ENCODE data around the gene TAMM41.

DNA sequence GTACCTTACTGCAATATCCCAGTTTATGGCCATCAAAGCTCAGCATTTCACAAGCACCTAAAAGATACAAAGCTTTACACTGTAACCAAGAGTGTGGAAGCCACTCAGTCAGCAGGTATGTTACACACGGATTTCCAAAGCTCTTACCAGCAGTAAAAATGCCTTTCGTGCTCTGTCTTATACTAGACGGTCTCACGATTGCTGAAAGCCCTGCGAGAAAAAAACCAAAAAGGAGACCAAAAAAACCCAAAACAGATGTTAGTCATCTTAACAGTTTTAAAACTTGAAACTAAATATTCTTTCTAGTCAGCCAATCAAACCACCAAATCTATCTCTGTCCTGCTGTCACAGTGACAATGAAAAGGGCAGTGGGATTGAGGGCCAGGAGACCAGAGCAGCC is 39.0 kb downstream of the TAMM41 start:
- TF ChIP-seq, protein P1, sequence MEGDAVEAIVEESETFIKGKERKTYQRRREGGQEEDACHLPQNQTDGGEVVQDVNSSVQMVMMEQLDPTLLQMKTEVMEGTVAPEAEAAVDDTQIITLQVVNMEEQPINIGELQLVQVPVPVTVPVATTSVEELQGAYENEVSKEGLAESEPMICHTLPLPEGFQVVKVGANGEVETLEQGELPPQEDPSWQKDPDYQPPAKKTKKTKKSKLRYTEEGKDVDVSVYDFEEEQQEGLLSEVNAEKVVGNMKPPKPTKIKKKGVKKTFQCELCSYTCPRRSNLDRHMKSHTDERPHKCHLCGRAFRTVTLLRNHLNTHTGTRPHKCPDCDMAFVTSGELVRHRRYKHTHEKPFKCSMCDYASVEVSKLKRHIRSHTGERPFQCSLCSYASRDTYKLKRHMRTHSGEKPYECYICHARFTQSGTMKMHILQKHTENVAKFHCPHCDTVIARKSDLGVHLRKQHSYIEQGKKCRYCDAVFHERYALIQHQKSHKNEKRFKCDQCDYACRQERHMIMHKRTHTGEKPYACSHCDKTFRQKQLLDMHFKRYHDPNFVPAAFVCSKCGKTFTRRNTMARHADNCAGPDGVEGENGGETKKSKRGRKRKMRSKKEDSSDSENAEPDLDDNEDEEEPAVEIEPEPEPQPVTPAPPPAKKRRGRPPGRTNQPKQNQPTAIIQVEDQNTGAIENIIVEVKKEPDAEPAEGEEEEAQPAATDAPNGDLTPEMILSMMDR (IDR thresholded peaks at IDR 0.05) = no peak
- TF ChIP-seq POLR2AphosphoS5 (IDR thresholded peaks at IDR 0.05) = no peak
- TF ChIP-seq POLR2A (IDR thresholded peaks at IDR 0.05) = no peak
- TF ChIP-seq EP300 (IDR thresholded peaks at IDR 0.05; ENCODE audit: low read depth) = no peak

All from transverse colon (tissue), 4 donors.